Ramos (cell line): ENCODE results near the gene TLK2.
"Not testable (repeated sequence)": the region's sequence is repeated elsewhere in the genome, so short reads cannot be mapped to it uniquely, and the experiment has no call there.

Source experiments
- in situ Hi-C: fragments of 300-500 bp; cut with MboI; formaldehyde crosslinking; loops from one replicate; pipeline ENCODE4 v1.14.3; 2022; ENCODE audit warnings: low sequenced_read_pairs; ENCODE audit not compliant: unreplicated experiment

TLK2 gene

GRCh38 chr17:62552851-62553659 lies 74.4 kb downstream of the TLK2 start:
- in situ Hi-C loops, result not testable (repeated sequence)

GRCh38 chr17:62557532-62557931 lies 78.9 kb downstream of the TLK2 start:
- in situ Hi-C loops, result not testable (repeated sequence)

- in situ Hi-C loops, result not testable (repeated sequence)
Observed at GRCh38 chr17:62558941-62559340, 80.3 kb downstream of the TLK2 start.

- in situ Hi-C loops, result not testable (repeated sequence)
Observed at GRCh38 chr17:62560971-62561370, 82.3 kb downstream of the TLK2 start.

- in situ Hi-C loops, result no loop called here
Observed at GRCh38 chr17:62562656-62563055, 84.0 kb downstream of the TLK2 start.

- in situ Hi-C loops, result no loop called here
Observed at GRCh38 chr17:62565817-62566216, 87.2 kb downstream of the TLK2 start.

GRCh38 chr17:62566996-62567578 lies 88.5 kb downstream of the TLK2 start:
- in situ Hi-C loops, result no loop called here

- in situ Hi-C loops, result no loop called here
Observed at GRCh38 chr17:62572488-62572887, 93.9 kb downstream of the TLK2 start.

- in situ Hi-C loops, result no loop called here
Observed at GRCh38 chr17:62572888-62573401, 94.3 kb downstream of the TLK2 start.

GRCh38 chr17:62573480-62574117 lies 95.0 kb downstream of the TLK2 start:
- in situ Hi-C loops, result no loop called here

- in situ Hi-C loops, result no loop called here
Observed at GRCh38 chr17:62576382-62576781, 97.8 kb downstream of the TLK2 start.

GRCh38 chr17:62578757-62579487 lies 100.3 kb downstream of the TLK2 start:
- in situ Hi-C loops, result no loop called here

GRCh38 chr17:62580947-62581346 lies 102.3 kb downstream of the TLK2 start:
- in situ Hi-C loops, result no loop called here

GRCh38 chr17:62581764-62582163 lies 103.1 kb downstream of the TLK2 start:
- in situ Hi-C loops, result no loop called here

GRCh38 chr17:62587554-62587953 lies 108.9 kb downstream of the TLK2 start:
- in situ Hi-C loops, result no loop called here

- in situ Hi-C loops, result no loop called here
Observed at GRCh38 chr17:62588109-62588508, 109.5 kb downstream of the TLK2 start.

GRCh38 chr17:62591333-62591732 lies 112.7 kb downstream of the TLK2 start:
- in situ Hi-C loops, result no loop called here

- in situ Hi-C loops, result not testable (repeated sequence)
Observed at GRCh38 chr17:62591822-62592221, 113.2 kb downstream of the TLK2 start.

GRCh38 chr17:62592341-62593099 lies 113.9 kb downstream of the TLK2 start:
- in situ Hi-C loops, result no loop called here

GRCh38 chr17:62595484-62595883 lies 116.9 kb downstream of the TLK2 start:
- in situ Hi-C loops, result no loop called here
